GM19397 (cell line): Measurements from ENCODE around the gene CTTNBP2NL.

Experiments
- ATAC-seq: cut with Tn5 transposase; IDR thresholded peaks from one replicate; pipeline ENCODE4 v1.9.1; 2021; ENCODE audit warnings: mild to moderate bottlenecking, moderate library complexity; ENCODE audit not compliant: unreplicated experiment

Gene CTTNBP2NL

GRCh38 chr1:112505878-112506277, 109.9 kb downstream of the CTTNBP2NL start:
- no peak for ATAC-seq

- ATAC-seq = no peak
Measured at GRCh38 chr1:112506306-112506705, 110.3 kb downstream of the CTTNBP2NL start.

DNA sequence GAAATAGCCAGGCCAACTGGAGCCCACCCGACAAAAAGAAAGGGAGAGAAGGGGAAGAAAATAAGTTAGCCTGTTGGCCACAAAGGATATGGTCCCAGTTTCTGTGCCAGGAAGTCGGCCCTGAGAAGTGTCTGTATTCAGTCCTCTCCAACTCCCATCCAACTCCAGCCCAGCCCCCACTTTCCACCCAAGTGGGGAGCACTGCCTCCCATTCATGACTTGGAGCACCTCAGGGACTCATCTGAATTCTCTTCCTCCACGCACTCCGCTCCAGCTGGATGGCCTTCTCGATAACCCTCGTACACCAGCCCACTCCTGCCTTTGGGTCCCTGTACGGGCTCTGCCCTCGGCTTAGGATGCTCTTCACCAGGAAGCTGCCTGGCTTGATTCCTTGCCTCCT, 110.7 kb downstream of the CTTNBP2NL start:
- ATAC-seq = no peak

DNA sequence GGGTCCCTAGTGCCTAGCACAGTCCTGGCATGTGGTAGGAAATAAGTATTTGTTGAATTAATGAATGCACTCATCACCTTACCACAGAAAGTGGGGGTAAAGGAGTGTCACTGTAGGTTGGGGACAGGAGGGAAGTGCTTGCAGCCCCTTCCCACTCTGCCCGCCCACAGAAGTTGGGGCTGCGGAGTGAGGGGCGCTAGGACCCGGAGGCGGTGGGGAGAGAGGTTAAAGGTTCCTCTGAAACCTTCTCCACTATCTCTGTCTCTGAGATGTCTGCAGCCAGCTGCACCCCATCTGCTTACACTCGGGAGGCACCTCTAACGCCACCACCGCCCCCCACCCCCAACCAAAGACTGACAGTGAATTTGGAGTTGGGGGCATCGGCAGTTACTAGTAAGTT, 111.3 kb downstream of the CTTNBP2NL start:
- no peak for ATAC-seq

DNA sequence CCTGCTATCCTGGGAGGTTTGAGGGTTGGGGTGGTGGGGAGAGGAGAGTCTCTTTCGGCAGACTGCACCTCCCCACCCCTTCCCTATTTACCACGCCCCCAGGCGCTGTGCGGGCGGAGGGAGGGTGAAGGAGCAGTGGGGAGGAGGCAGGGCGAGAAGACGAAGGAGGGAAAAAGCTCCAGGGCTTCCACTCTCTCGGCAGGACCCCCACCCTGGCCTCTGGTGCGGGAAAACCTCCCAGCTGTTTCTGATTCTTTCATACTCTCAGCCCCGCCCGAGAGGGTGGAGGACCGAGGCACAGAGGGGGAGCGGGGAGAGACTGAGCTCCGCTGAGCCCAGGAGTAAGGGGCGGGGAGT, 111.9 kb downstream of the CTTNBP2NL start:
- ATAC-seq = no peak

- ATAC-seq = peak; percentile 56
Measured at GRCh38 chr1:112508278-112509004, 112.4 kb downstream of the CTTNBP2NL start, which contains the start of gene WNT2B. Gene WNT2B (plus strand): TSS chr1:112508965. CDS start chr1:112509263, 298 bp downstream.

DNA sequence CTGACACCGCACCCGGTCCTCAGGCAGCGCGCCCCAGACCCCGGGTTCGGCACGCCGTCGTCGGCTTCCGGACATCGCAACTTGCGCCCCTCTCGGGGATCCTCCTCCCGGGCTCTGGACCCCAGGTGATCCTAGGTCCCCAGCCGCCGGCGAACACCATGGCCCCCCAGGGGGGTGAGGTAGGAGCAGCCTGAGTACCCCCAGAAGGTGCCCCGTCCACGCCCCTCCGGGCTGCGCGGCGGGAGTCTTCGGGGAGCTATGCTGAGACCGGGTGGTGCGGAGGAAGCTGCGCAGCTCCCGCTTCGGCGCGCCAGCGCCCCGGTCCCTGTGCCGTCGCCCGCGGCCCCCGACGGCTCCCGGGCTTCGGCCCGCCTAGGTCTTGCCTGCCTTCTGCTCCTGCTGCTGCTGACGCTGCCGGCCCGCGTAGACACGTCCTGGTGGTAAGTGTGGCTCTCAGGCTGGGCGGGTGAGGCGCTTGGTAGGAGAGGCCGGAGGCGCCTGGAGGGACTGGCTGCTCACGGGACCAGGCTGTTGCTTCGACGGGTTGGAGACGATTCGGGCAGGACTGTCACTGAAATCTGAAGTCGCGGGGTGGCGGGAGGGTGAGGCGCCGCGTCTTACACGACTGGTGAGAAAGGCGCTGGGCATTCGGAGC, 113.1 kb downstream of the CTTNBP2NL start:
- peak; percentile 3 for ATAC-seq

- ATAC-seq = no peak
Measured at GRCh38 chr1:112509660-112510178, 113.7 kb downstream of the CTTNBP2NL start.

DNA sequence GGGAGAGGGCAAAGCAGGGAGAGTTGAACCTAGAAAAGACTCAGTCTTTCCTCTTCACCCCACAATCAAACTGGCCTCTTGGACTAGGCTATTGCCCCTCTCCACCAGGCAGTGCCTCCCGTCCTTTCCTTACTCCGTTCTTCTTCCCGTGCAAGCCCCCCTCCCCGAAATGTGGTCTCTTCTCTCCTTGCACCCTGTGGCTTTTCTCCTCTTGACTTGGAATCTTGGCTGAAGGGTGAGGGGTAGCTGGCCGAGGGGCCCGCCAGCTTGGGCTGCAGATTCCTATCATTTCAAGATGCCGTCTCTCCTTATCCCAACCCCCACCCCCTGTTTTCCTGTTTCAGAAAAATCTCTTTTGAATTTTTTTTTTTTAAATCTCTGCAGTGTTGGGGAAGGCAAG, 114.3 kb downstream of the CTTNBP2NL start:
- no peak for ATAC-seq
